Measurements from ENCODE around the gene ZNF205. TPM values are rescaled to one million over a fixed set of nuclear protein-coding genes. Genes with fewer than 3 reads are reported as not detected.
"Not testable (repeated sequence)": the region's sequence is repeated elsewhere in the genome, so short reads cannot be mapped to it uniquely, and the experiment has no call there.

The ZNF205 gene
- total and polyA plus RNA-seq, 9 donors: 12.0 to 15.4 (median 13.7) TPM

GRCh38 chr16:3129137-3130131, 17.0 kb downstream of the ZNF205 start:
- H3K27ac ChIP-seq (ENCODE audit: low read length): peak overlapping the region; percentile 65
- 31% methylated on average over 22 of the region's 28 CpGs for WGBS (ENCODE audit: insufficient coverage)
- H3K36me3 ChIP-seq (ENCODE audit: control insufficient read depth, insufficient read depth, low read length): peaks cover 29% of the 10 kb centered on the region
- H3K9me3 ChIP-seq (replicated peaks; ENCODE audit: control insufficient read depth, low read depth, low read length): no peaks in the 10 kb centered on the region
- H3K4me3 ChIP-seq (ENCODE audit: low read length): peak overlapping the region; percentile 32
- H3K4me1 ChIP-seq (ENCODE audit: control insufficient read depth, insufficient read depth, low read length): peaks cover 30% of the 10 kb centered on the region
- DNase-seq: peak; percentile 93
- no peaks in the 10 kb centered on the region for H3K27me3 ChIP-seq (ENCODE audit: control insufficient read depth, insufficient read depth, low read length)

- H3K27ac ChIP-seq (ENCODE audit: low read length): no peak overlapping the region
- no peak overlapping the region for H3K4me3 ChIP-seq (ENCODE audit: low read length)
- peaks cover 30% of the 10 kb centered on the region for H3K4me1 ChIP-seq (ENCODE audit: control insufficient read depth, insufficient read depth, low read length)
- H3K9me3 ChIP-seq (replicated peaks; ENCODE audit: control insufficient read depth, low read depth, low read length): no peaks in the 10 kb centered on the region
- 61% methylated on average over 5 of the region's 12 CpGs for WGBS (ENCODE audit: insufficient coverage)
- no peaks in the 10 kb centered on the region for H3K27me3 ChIP-seq (ENCODE audit: control insufficient read depth, insufficient read depth, low read length)
- H3K36me3 ChIP-seq (ENCODE audit: control insufficient read depth, insufficient read depth, low read length): peaks cover 24% of the 10 kb centered on the region
- no peak for DNase-seq
Measured at GRCh38 chr16:3131755-3132377, 19.5 kb downstream of the ZNF205 start.

GRCh38 chr16:3133844-3134243, 21.5 kb downstream of the ZNF205 start:
- Histone ChIP-seq H3K4me3 (ENCODE audit: low read length) (peak overlapping the region; percentile 99), H3K27ac (ENCODE audit: low read length) (peak overlapping the region; percentile 99), H3K36me3 (ENCODE audit: control insufficient read depth, insufficient read depth, low read length) (peaks cover 31% of the 10 kb centered on the region), H3K27me3 (ENCODE audit: control insufficient read depth, insufficient read depth, low read length) (no peaks in the 10 kb centered on the region), H3K4me1 (ENCODE audit: control insufficient read depth, insufficient read depth, low read length) (peaks cover 21% of the 10 kb centered on the region), H3K9me3 (replicated peaks; ENCODE audit: control insufficient read depth, low read depth, low read length) (no peaks in the 10 kb centered on the region)
- no peak for DNase-seq
- WGBS (ENCODE audit: insufficient coverage): 0% methylated on average over 3 of the region's 7 CpGs

- Histone ChIP-seq H3K27ac (ENCODE audit: low read length) (peak within 1 kb of the TSS; percentile 99), H3K36me3 (ENCODE audit: control insufficient read depth, insufficient read depth, low read length) (peaks cover 35% of the 10 kb centered on the region), H3K9me3 (replicated peaks; ENCODE audit: control insufficient read depth, low read depth, low read length) (no peaks in the 10 kb centered on the region), H3K4me3 (ENCODE audit: low read length) (peak within 1 kb of the TSS; percentile 99), H3K27me3 (ENCODE audit: control insufficient read depth, insufficient read depth, low read length) (no peaks in the 10 kb centered on the region), H3K4me1 (ENCODE audit: control insufficient read depth, insufficient read depth, low read length) (peaks cover 17% of the 10 kb centered on the region)
- peak; percentile 100 for DNase-seq
- WGBS (ENCODE audit: insufficient coverage): under 1% methylated on average over 49 of the region's 63 CpGs
Measured at GRCh38 chr16:3134338-3135125, 22.1 kb downstream of the ZNF205 start, which contains the start of gene ZNF213. TSS of gene ZNF213 (plus strand) at chr16:3135029. CDS start at chr16:3137281, 2,252 bp downstream.

GRCh38 chr16:3135126-3135715, 22.8 kb downstream of the ZNF205 start:
- Histone ChIP-seq H3K9me3 (replicated peaks; ENCODE audit: control insufficient read depth, low read depth, low read length) (no peaks in the 10 kb centered on the region), H3K27me3 (ENCODE audit: control insufficient read depth, insufficient read depth, low read length) (no peaks in the 10 kb centered on the region), H3K27ac (ENCODE audit: low read length) (peak overlapping the region; percentile 87), H3K36me3 (ENCODE audit: control insufficient read depth, insufficient read depth, low read length) (peaks cover 40% of the 10 kb centered on the region), H3K4me1 (ENCODE audit: control insufficient read depth, insufficient read depth, low read length) (peaks cover 13% of the 10 kb centered on the region), H3K4me3 (ENCODE audit: low read length) (peak overlapping the region; percentile 70)
- no peak for DNase-seq
- under 1% methylated on average over 31 of the region's 43 CpGs for WGBS (ENCODE audit: insufficient coverage)

GRCh38 chr16:3137267-3137666, 24.9 kb downstream of the ZNF205 start:
- Histone ChIP-seq H3K36me3 (ENCODE audit: control insufficient read depth, insufficient read depth, low read length) (peaks cover 48% of the 10 kb centered on the region), H3K9me3 (replicated peaks; ENCODE audit: control insufficient read depth, low read depth, low read length) (no peaks in the 10 kb centered on the region), H3K27ac (ENCODE audit: low read length) (no peak overlapping the region), H3K27me3 (ENCODE audit: control insufficient read depth, insufficient read depth, low read length) (no peaks in the 10 kb centered on the region), H3K4me1 (ENCODE audit: control insufficient read depth, insufficient read depth, low read length) (peaks cover 16% of the 10 kb centered on the region), H3K4me3 (ENCODE audit: low read length) (no peak overlapping the region)
- 94% methylated on average over 13 of the region's 13 CpGs for WGBS (ENCODE audit: insufficient coverage)
- DNase-seq: no peak

GRCh38 chr16:3138342-3138741, 26.0 kb downstream of the ZNF205 start:
- Histone ChIP-seq H3K4me3 (ENCODE audit: low read length) (no peak overlapping the region), H3K27ac (ENCODE audit: low read length) (no peak overlapping the region), H3K27me3 (ENCODE audit: control insufficient read depth, insufficient read depth, low read length) (no peaks in the 10 kb centered on the region), H3K9me3 (replicated peaks; ENCODE audit: control insufficient read depth, low read depth, low read length) (no peaks in the 10 kb centered on the region), H3K36me3 (ENCODE audit: control insufficient read depth, insufficient read depth, low read length) (peaks cover 58% of the 10 kb centered on the region), H3K4me1 (ENCODE audit: control insufficient read depth, insufficient read depth, low read length) (peaks cover 27% of the 10 kb centered on the region)
- DNase-seq: no peak
- WGBS (ENCODE audit: insufficient coverage): 93% methylated on average over 21 of the region's 21 CpGs

- DNase-seq: no peak
- no peaks in the 10 kb centered on the region for H3K27me3 ChIP-seq (ENCODE audit: control insufficient read depth, insufficient read depth, low read length)
- H3K27ac ChIP-seq (ENCODE audit: low read length): no peak overlapping the region
- 90% methylated on average over 13 of the region's 14 CpGs for WGBS (ENCODE audit: insufficient coverage)
- H3K4me1 ChIP-seq (ENCODE audit: control insufficient read depth, insufficient read depth, low read length): peaks cover 29% of the 10 kb centered on the region
- H3K36me3 ChIP-seq (ENCODE audit: control insufficient read depth, insufficient read depth, low read length): peaks cover 58% of the 10 kb centered on the region
- no peaks in the 10 kb centered on the region for H3K9me3 ChIP-seq (replicated peaks; ENCODE audit: control insufficient read depth, low read depth, low read length)
- no peak overlapping the region for H3K4me3 ChIP-seq (ENCODE audit: low read length)
Measured at GRCh38 chr16:3138823-3139426, 26.5 kb downstream of the ZNF205 start.

- H3K27me3 ChIP-seq (ENCODE audit: control insufficient read depth, insufficient read depth, low read length); H3K9me3 ChIP-seq (replicated peaks; ENCODE audit: control insufficient read depth, low read depth, low read length); H3K27ac ChIP-seq (ENCODE audit: low read length); H3K4me3 ChIP-seq (ENCODE audit: low read length); DNase-seq: not testable (repeated sequence)
- Histone ChIP-seq H3K36me3 (ENCODE audit: control insufficient read depth, insufficient read depth, low read length) (peaks cover 58% of the 10 kb centered on the region), H3K4me1 (ENCODE audit: control insufficient read depth, insufficient read depth, low read length) (peaks cover 32% of the 10 kb centered on the region)
- WGBS (ENCODE audit: insufficient coverage): 96% methylated on average over 6 of the region's 9 CpGs
Measured at GRCh38 chr16:3139561-3139960, 27.2 kb downstream of the ZNF205 start.
